GM23248 (cell line): ENCODE measurements around the gene TEX29. TPM values are rescaled to one million over a fixed set of nuclear protein-coding genes. Genes with fewer than 3 reads are reported as not detected.

Experiments used
- DNase-seq: peaks from one replicate; pipeline ENCODE4 v3.0.0-alpha.2; 2015
- H2AFZ ChIP-seq: fragments of 200-600 bp; sonication (generic); 2 replicates; pipeline ENCODE4 v1.6.1; 2016; ENCODE audit warnings: antibody characterized with exemption
- H3F3A ChIP-seq: fragments of 200-600 bp; sonication (generic); 2 replicates; pipeline ENCODE4 v1.6.1; 2016; ENCODE audit warnings: mild to moderate bottlenecking, antibody characterized with exemption, mixed run types; ENCODE audit not compliant: insufficient read depth
- H3K27ac ChIP-seq: fragments of 200-600 bp; sonication (generic); 2 replicates; pipeline ENCODE4 v1.5.1; 2016; ENCODE audit warnings: mild to moderate bottlenecking
- H3K27me3 ChIP-seq: fragments of 200-600 bp; sonication (generic); replicated peaks from 2 replicates; pipeline ENCODE4 v1.6.1; 2016; ENCODE audit warnings: mild to moderate bottlenecking; ENCODE audit not compliant: insufficient read depth
- H3K36me3 ChIP-seq: fragments of 200-600 bp; sonication (generic); 2 replicates; pipeline ENCODE4 v1.6.1; 2016; ENCODE audit warnings: low read depth, mild to moderate bottlenecking
- H3K4me1 ChIP-seq: fragments of 200-600 bp; sonication (generic); 2 replicates; pipeline ENCODE4 v1.6.1; 2016; ENCODE audit warnings: mild to moderate bottlenecking; ENCODE audit not compliant: insufficient read depth
- H3K4me2 ChIP-seq: fragments of 200-600 bp; sonication (generic); one replicate; pipeline ENCODE4 v1.6.1; 2016; ENCODE audit warnings: mild to moderate bottlenecking; ENCODE audit not compliant: unreplicated experiment
- H3K4me3 ChIP-seq: fragments of 200-600 bp; sonication (generic); 2 replicates; pipeline ENCODE4 v1.5.1; 2016; ENCODE audit warnings: mild to moderate bottlenecking
- H3K79me2 ChIP-seq: fragments of 200-600 bp; sonication (generic); 2 replicates; pipeline ENCODE4 v1.6.1; 2016; ENCODE audit warnings: mild to moderate bottlenecking; ENCODE audit not compliant: insufficient read depth
- H3K9ac ChIP-seq: fragments of 200-600 bp; sonication (generic); 2 replicates; pipeline ENCODE4 v1.6.1; 2016; ENCODE audit warnings: mild to moderate bottlenecking
- H3K9me2 ChIP-seq: fragments of 200-600 bp; sonication (generic); 2 replicates; pipeline ENCODE4 v1.6.1; 2016; ENCODE audit warnings: mixed run types, mild to moderate bottlenecking, moderate library complexity; ENCODE audit not compliant: insufficient read depth
- H3K9me3 ChIP-seq: fragments of 200-600 bp; sonication (generic); one replicate; pipeline ENCODE4 v1.6.1; 2017; ENCODE audit warnings: low read depth
- H4K20me1 ChIP-seq: fragments of 200-600 bp; sonication (generic); 2 replicates; pipeline ENCODE4 v1.6.0; 2016; ENCODE audit not compliant: insufficient read depth
- EZH2 ChIP-seq: fragments of 200-600 bp; sonication (generic); IDR thresholded peaks from 2 replicates; pipeline ENCODE4 v1.6.1; 2018; ENCODE audit warnings: antibody characterized with exemption, mild to moderate bottlenecking; ENCODE audit not compliant: insufficient read depth, poor library complexity, severe bottlenecking
- EZH2phosphoT487 ChIP-seq: fragments of 200-600 bp; sonication (generic); IDR thresholded peaks from 2 replicates; pipeline ENCODE4 v1.6.1; 2018; ENCODE audit warnings: antibody characterized with exemption, moderate library complexity, mild to moderate bottlenecking, low read depth; ENCODE audit not compliant: insufficient read depth
- WGBS, 2 experiments: methylation state at CpG; one replicate each; pipeline ENCODE4 v1.1.6; 2015 to 2017; ENCODE audit warnings: low lambda C conversion rate in 2 of 2, low coverage in 1 of 2; ENCODE audit errors: missing lambda C conversion rate in 2 of 2; 5-methylcytosine and 5-hydroxymethylcytosine counted together
- in situ Hi-C: fragments of 300-500 bp; cut with MboI; formaldehyde crosslinking; loops from 2 replicates; pipeline ENCODE4 v1.15.0; 2020
- polyA plus RNA-seq: library from polyadenylated mRNA; unstranded; fragments of >200 nt; fragmentation: Nextera tagmentation; extraction: Ambion mirVana; gene quantifications from 2 replicates; pipeline ENCODE4 v1.2.1, GENCODE V29; 2016
- total RNA-seq: library from RNA; depleted of rRNA; stranded (reverse); fragments of >200 nt; shearing (Covaris generic); gene quantifications from 2 replicates; pipeline ENCODE4 v1.2.3, GENCODE V29; 2014

Gene TEX29
- total and polyA plus RNA-seq, 2 experiments from 2014 or later: 0.75 TPM; not detected in 1

DNA sequence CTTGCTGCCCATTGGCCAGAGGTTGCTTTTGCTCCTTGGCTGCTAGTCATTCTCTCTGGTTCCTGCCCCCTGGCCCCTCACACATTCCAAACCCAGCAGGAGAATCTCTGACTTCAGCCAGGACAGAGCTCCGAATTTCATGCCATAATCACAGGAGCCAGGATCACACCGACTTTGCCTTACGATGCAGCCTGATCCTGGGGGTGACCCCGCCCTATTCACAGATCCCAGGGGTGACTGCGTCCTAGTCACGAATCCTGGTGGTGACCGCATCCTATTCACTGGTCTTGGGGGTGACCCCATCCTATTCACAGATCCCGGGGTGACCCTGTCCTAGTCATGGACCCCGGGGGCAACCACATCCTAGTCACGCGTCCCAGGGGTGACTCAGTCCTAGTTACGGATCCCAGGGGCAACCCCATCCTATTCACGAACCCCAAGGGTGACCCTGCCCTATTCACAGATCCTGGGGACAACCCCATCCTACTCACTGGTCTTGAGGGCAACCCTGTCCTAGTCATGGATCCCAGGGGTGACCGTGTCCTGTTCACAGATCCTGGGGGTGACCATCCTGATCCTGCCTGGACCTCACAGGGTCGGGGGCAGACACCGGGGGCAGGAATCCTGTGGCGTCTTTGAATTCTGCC lies 7.4 kb upstream of the TEX29 start:
- no peak for DNase-seq
- in situ Hi-C loops: no loop called here
- Histone ChIP-seq H3K9me3 (no peaks in the 10 kb centered on the region), H2AFZ (no peak overlapping the region), H3K9me2 (no peaks in the 10 kb centered on the region), H3K27me3 (no peaks in the 10 kb centered on the region), H3F3A (no peaks in the 10 kb centered on the region), H4K20me1 (no peaks in the 10 kb centered on the region), H3K9ac (no peak overlapping the region), H3K79me2 (0 out of 2 replicates have a peak, but pooled peaks cover 9% of the 10 kb centered on the region), H3K4me1 (peaks cover 6% of the 10 kb centered on the region), H3K4me2 (no peak overlapping the region), H3K4me3 (no peak overlapping the region), H3K36me3 (peaks cover 4% of the 10 kb centered on the region; the same call in 1 of the 2 replicates), H3K27ac (no peak overlapping the region)
- TF ChIP-seq EZH2 (no peak), EZH2phosphoT487 (no peak)
- WGBS, 2 experiments: 96 to 98% methylated on average over 17 of the region's 17 CpGs

GRCh38 chr13:111313911-111314425 lies 6.5 kb upstream of the TEX29 start:
- no peaks in the 10 kb centered on the region for H3K9me3 ChIP-seq
- H3K9ac ChIP-seq: no peak overlapping the region
- WGBS, 2 experiments: 93% methylated on average over 9 to 14 of the region's 14 CpGs
- H3K79me2 ChIP-seq: 0 out of 2 replicates have a peak, but pooled peaks cover 8% of the 10 kb centered on the region
- no peak overlapping the region for H3K27ac ChIP-seq
- no peak overlapping the region for H3K4me3 ChIP-seq
- no peak for DNase-seq
- peaks cover 6% of the 10 kb centered on the region for H3K4me1 ChIP-seq
- no peak overlapping the region for H3K4me2 ChIP-seq
- TF ChIP-seq EZH2phosphoT487 (no peak), EZH2 (no peak)
- H4K20me1 ChIP-seq: no peaks in the 10 kb centered on the region
- in situ Hi-C loops: no loop called here
- no peaks in the 10 kb centered on the region for H3K9me2 ChIP-seq
- no peaks in the 10 kb centered on the region for H3F3A ChIP-seq
- H3K36me3 ChIP-seq: peaks cover 4% of the 10 kb centered on the region; the same call in 1 of the 2 replicates
- H3K27me3 ChIP-seq: no peaks in the 10 kb centered on the region
- H2AFZ ChIP-seq: no peak overlapping the region

DNA sequence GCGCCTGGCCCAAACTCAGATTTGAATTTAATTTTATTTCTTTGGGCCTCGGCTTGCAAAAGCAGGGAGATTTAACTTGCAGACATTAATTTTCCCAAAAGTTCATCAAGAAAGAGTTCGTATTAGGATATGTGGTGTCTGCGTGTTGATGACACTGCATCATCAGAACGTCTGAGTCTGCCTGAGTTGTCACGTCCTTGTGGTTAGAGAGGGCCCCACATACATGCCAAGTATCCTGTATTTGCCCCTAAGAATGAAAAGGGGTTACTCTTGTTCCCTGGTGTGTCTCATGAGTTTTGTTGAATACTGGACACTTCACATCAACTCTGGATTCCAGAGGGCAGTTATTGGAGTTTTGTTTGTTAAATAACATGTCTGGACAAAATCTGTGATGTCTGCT lies 5.6 kb upstream of the TEX29 start:
- DNase-seq: peak; percentile 65
- no peaks in the 10 kb centered on the region for H3K9me2 ChIP-seq
- no peak overlapping the region for H2AFZ ChIP-seq
- in situ Hi-C loops: no loop called here
- H3K4me1 ChIP-seq: peaks cover 6% of the 10 kb centered on the region
- peaks cover 4% of the 10 kb centered on the region; the same call in 1 of the 2 replicates for H3K36me3 ChIP-seq
- H3K9ac ChIP-seq: no peak overlapping the region
- no peaks in the 10 kb centered on the region for H3K27me3 ChIP-seq
- WGBS, 2 experiments: 30 to 31% methylated on average over 6 of the region's 6 CpGs
- no peaks in the 10 kb centered on the region for H3F3A ChIP-seq
- H4K20me1 ChIP-seq: no peaks in the 10 kb centered on the region
- no peaks in the 10 kb centered on the region for H3K9me3 ChIP-seq
- no peaks in the 10 kb centered on the region for H3K79me2 ChIP-seq
- H3K4me3 ChIP-seq: no peak overlapping the region
- TF ChIP-seq EZH2 (no peak), EZH2phosphoT487 (no peak)
- peak overlapping the region; percentile 21 for H3K4me2 ChIP-seq
- no peak overlapping the region for H3K27ac ChIP-seq

DNA sequence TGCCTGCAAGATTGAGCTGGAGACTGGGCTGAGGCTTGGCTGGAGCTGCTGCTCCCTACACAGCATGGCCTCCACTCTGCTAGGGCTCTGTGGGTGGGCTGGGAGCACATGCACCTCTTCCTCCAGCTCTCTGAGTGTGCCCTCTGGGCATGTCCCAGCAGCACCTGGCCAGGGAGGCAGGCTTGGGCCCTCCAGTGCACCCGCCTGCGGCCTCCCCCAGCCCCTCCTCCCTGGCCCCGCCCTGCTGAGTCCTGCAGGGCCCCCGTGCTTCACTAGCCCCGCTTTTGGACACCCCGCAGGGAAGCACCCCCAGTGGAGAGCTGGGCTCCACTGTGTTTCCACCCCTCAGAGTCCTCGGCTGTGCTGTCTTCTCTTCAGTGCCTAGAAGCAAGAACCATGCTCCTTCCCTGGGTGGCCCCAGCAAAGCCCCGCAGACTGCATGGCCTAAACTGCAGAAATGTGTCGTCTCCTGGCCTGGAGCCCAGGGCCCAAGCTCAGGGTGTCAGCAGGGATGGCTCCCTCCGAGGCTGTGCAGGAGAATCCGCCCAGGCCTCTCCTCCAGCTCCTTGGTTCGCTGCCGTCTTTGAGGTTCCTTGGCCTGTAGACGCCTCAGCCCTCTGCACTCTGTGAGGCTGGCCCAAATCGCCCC lies 5.0 kb upstream of the TEX29 start:
- Histone ChIP-seq H4K20me1 (no peaks in the 10 kb centered on the region), H3K36me3 (peaks cover 4% of the 10 kb centered on the region; the same call in 1 of the 2 replicates), H3K4me1 (peaks cover 6% of the 10 kb centered on the region), H3K4me3 (no peak overlapping the region), H2AFZ (no peak overlapping the region), H3K27ac (no peak overlapping the region), H3K27me3 (no peaks in the 10 kb centered on the region), H3K4me2 (no peak overlapping the region), H3K79me2 (no peaks in the 10 kb centered on the region), H3K9me3 (no peaks in the 10 kb centered on the region), H3F3A (no peaks in the 10 kb centered on the region), H3K9ac (no peak overlapping the region), H3K9me2 (no peaks in the 10 kb centered on the region)
- TF ChIP-seq EZH2 (no peak), EZH2phosphoT487 (no peak)
- DNase-seq: no peak
- in situ Hi-C loops: no loop called here
- WGBS, 2 experiments: 66 to 79% methylated on average over 11 to 15 of the region's 15 CpGs
